ENCODE data around the gene VSIG10. TPM values are rescaled to one million over a fixed set of nuclear protein-coding genes. Genes with fewer than 3 reads are reported as not detected.

VSIG10 gene
- total RNA-seq, 1 experiment from 2014 or later, result 97.4 TPM

DNA sequence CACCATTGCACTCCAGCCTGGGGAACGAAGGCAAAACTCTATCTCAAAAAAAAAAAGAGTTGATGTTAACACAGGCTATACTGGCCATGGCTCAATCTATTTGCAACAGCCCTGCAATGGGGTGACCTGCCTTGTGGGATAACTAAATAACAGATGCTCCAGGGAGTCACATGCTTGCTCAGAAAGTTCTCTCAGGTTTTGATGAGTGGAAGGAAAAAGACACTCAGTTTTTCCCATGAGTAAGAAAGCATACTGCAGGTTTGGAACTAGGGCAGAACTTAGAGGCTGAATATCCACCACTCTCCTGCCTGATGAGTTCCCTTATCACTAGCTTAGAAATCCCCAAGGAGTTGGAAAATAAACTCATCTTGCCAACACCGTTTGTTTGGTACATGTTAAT lies 59.7 kb downstream of the VSIG10 start:
- H3K27ac ChIP-seq (ENCODE audit: insufficient read length, low read depth, low read length), result no peak overlapping the region
- no peak overlapping the region for H2BK20ac ChIP-seq (ENCODE audit: low read depth, low read length, poor library complexity, severe bottlenecking)
- Mint-ChIP-seq H3K4me3 (no peak overlapping the region), H3K36me3 (ENCODE audit: insufficient read depth in 1 of 3, low read depth in 3 of 3) (peaks cover 40 to 85% (median 58%) of the 10 kb centered on the region in 3 experiments), H3K27me3 (ENCODE audit: low read depth) (no peaks in the 10 kb centered on the region), H3K27ac (no peak overlapping the region), H3K4me1 (no peaks in the 10 kb centered on the region), H3K9me3 (no peaks in the 10 kb centered on the region)
- H3K23ac ChIP-seq (ENCODE audit: insufficient read length, low read depth, low read length), result no peak overlapping the region
- H3K14ac ChIP-seq (ENCODE audit: insufficient read depth, low read length), result no peak overlapping the region
- H2AK5ac ChIP-seq (ENCODE audit: insufficient read length, low read length), result no peak overlapping the region
- H2AFZ ChIP-seq (ENCODE audit: low read length), result no peak overlapping the region
- no peak overlapping the region for H2BK12ac ChIP-seq (ENCODE audit: insufficient read length, low read depth, low read length)
- no peak for DNase-seq
- H3K27me3 ChIP-seq (ENCODE audit: insufficient read depth, low read length), result no peaks in the 10 kb centered on the region
- H3K4ac ChIP-seq (ENCODE audit: low read depth, low read length), result no peak overlapping the region
- H4K91ac ChIP-seq (ENCODE audit: insufficient read length, low read depth, low read length), result no peak overlapping the region
- H4K8ac ChIP-seq (replicated peaks; ENCODE audit: insufficient read length, low read depth, low read length), result no peak overlapping the region
- no peaks in the 10 kb centered on the region for H3K4me1 ChIP-seq (ENCODE audit: insufficient read depth, low read length)
- H3K79me1 ChIP-seq (ENCODE audit: insufficient read depth, low read depth, low read length, poor library complexity, severe bottlenecking), result no peaks in the 10 kb centered on the region
- H2BK120ac ChIP-seq (ENCODE audit: low read depth, low read length, poor library complexity, severe bottlenecking), result no peak overlapping the region
- no peak overlapping the region for H3K9ac ChIP-seq (ENCODE audit: extremely low read depth, insufficient read length, low read length)
- H4K5ac ChIP-seq (ENCODE audit: insufficient read length, low read depth, low read length), result no peak overlapping the region
- no peaks in the 10 kb centered on the region for H3K9me3 ChIP-seq (ENCODE audit: control insufficient read depth, low read depth, low read length)
- H2BK5ac ChIP-seq (ENCODE audit: insufficient read length, low read length), result no peak overlapping the region
- H3K56ac ChIP-seq (ENCODE audit: insufficient read length, low read depth, low read length), result no peak overlapping the region
- no CpG with 5 or more reads among the region's 2 CpGs for WGBS (ENCODE audit: extremely low coverage, insufficient read length, low lambda C conversion rate)
- H3K79me2 ChIP-seq (ENCODE audit: insufficient read depth, low read length), result no peaks in the 10 kb centered on the region
- no peaks in the 10 kb centered on the region for H3K23me2 ChIP-seq (ENCODE audit: insufficient read length, low read depth, low read length, poor library complexity, severe bottlenecking)
- TF ChIP-seq, protein P1, sequence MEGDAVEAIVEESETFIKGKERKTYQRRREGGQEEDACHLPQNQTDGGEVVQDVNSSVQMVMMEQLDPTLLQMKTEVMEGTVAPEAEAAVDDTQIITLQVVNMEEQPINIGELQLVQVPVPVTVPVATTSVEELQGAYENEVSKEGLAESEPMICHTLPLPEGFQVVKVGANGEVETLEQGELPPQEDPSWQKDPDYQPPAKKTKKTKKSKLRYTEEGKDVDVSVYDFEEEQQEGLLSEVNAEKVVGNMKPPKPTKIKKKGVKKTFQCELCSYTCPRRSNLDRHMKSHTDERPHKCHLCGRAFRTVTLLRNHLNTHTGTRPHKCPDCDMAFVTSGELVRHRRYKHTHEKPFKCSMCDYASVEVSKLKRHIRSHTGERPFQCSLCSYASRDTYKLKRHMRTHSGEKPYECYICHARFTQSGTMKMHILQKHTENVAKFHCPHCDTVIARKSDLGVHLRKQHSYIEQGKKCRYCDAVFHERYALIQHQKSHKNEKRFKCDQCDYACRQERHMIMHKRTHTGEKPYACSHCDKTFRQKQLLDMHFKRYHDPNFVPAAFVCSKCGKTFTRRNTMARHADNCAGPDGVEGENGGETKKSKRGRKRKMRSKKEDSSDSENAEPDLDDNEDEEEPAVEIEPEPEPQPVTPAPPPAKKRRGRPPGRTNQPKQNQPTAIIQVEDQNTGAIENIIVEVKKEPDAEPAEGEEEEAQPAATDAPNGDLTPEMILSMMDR (conservative IDR thresholded peaks at IDR 0.05), result no peak
- H4K20me1 ChIP-seq (ENCODE audit: control insufficient read depth, insufficient read depth, insufficient read length), result no peaks in the 10 kb centered on the region
- no peak overlapping the region for H3T11ph ChIP-seq (ENCODE audit: low read length)
- no peak overlapping the region for H3K4me2 ChIP-seq (ENCODE audit: insufficient read depth, insufficient read length, low read length)
- no peak overlapping the region for H3K18ac ChIP-seq (ENCODE audit: insufficient read length, low read depth, low read length)
- H2BK15ac ChIP-seq (ENCODE audit: low read depth, low read length), result no peak overlapping the region

Data from H9 (cell line).